LoVo (cell line): ENCODE measurements around the gene LIME1.
A peak's percentile ranks its signal among the peaks of the same experiment; 100 is the strongest.

Experiments used
- DNase-seq: peaks from one replicate; pipeline ENCODE4 v3.0.0-alpha.2; 2016; ENCODE audit warnings: low spot score

The LIME1 gene

GRCh38 chr20:63739130-63740069 lies 2.9 kb downstream of the LIME1 start, which contains the start of gene SLC2A4RG:
SLC2A4RG (plus strand) TSS chr20:63739776; CDS start chr20:63739913, 137 bp downstream.
- peak; percentile 78 for DNase-seq

GRCh38 chr20:63740070-63740626 lies 3.7 kb downstream of the LIME1 start:
- peak; percentile 7 for DNase-seq

DNA sequence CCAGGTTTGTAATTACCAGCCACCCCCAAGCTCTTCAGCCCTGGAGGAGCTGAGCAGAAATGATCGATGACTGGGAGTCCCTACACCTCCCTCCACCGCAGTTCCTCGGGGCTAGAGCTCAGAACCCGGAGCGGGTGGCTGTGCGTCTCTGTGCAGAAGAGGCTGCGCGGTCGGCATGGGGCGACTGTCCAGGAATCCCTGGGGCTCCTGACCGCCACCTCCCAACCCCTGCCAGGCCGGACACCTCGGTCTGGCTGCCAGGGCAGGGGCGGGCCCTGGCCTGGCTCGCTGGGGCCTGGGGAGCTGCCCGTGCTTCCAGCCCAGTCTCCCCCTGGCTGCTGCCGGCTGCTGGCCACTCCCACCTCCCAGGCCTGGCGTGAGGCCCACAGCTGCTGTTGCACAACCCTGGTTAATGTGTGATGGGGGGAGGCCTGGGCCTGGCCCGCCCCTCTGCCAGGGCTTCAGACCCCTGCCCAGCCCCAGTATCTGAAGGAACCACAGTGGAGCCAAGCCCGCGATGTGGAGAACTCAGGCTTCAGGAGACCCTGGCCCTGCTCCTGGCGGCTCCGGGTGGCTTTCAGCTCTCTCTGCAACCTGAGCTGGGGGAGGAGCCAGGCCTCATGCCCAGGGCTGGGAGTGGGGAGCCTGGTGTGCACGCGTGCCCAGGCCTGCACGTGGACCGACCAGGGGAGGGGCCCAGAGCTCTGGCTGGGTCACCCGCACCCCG lies 4.3 kb downstream of the LIME1 start:
- peak; percentile 76 for DNase-seq

DNA sequence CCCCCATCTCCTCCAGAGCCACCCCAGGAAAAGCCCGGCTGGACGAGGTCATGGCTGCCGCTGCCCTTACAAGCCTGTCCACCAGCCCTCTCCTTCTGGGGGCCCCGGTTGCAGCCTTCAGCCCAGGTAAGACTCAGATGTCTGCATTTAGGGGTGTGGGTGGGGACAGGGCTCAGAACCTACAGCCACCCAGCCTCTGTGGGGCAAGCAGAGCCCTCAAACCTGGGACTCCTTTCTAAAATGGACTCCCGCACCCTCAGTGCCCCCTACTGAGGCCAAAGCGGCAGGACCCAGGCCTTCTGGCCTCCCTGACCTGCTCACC lies 4.9 kb downstream of the LIME1 start:
- DNase-seq: no peak

GRCh38 chr20:63741676-63742380 lies 5.4 kb downstream of the LIME1 start:
- no peak for DNase-seq

- no peak for DNase-seq
Observed at GRCh38 chr20:63742381-63743024, 6.0 kb downstream of the LIME1 start.

DNA sequence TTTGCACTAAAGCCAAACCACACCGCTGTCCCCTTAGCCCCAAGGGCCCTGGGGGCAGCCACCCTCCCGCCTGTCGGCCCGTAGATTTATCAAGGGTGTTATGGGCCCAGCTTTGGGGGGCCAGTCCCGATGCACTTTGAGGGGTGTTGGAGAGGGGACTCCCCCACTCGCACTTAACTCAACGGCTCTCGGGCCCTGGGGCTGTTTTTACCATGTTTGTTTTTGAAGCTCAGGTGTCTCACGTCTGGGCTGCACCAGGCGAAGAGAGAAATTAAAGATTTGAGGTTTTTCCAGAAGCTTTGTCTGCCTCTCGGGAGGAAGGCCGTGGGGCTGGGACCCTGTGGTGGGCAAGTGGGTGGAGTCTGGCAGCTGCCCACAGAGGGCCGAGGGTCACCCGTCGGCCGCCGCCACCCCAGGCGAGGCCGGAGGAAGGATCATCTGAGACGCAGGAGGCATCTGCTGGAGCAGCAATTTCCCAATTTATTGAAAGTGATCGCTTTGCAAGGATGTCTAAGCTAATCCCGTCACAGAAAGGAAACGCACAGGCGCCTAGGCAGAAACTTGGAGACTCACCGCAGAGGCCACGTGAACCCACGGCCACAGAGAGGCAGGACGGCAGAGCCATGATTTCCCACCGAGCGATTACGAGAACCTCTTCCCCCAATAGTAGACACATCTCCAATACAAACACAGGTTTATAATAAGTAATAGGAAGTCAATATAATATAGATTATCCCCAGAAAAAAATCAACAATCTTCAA lies 6.9 kb downstream of the LIME1 start:
- DNase-seq: no peak

DNA sequence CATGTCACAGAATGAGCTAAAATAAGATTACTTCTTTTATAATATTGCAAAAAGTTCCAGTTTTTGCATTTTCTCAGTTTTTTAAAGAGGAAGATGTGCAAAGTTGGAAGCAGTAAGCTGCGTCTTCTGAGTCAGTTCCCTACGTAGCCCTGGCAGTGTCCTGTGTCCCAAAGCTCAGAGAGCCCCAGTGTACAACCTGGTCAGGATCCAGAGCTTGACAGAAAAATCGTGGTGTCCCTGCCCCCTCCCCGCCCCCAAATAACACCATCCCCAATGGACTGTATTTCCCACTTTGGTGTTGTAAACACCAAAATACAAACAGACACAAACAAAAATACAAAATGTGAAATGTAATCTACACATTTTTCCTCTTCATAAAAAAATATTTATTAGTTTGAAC lies 7.7 kb downstream of the LIME1 start:
- no peak for DNase-seq

DNA sequence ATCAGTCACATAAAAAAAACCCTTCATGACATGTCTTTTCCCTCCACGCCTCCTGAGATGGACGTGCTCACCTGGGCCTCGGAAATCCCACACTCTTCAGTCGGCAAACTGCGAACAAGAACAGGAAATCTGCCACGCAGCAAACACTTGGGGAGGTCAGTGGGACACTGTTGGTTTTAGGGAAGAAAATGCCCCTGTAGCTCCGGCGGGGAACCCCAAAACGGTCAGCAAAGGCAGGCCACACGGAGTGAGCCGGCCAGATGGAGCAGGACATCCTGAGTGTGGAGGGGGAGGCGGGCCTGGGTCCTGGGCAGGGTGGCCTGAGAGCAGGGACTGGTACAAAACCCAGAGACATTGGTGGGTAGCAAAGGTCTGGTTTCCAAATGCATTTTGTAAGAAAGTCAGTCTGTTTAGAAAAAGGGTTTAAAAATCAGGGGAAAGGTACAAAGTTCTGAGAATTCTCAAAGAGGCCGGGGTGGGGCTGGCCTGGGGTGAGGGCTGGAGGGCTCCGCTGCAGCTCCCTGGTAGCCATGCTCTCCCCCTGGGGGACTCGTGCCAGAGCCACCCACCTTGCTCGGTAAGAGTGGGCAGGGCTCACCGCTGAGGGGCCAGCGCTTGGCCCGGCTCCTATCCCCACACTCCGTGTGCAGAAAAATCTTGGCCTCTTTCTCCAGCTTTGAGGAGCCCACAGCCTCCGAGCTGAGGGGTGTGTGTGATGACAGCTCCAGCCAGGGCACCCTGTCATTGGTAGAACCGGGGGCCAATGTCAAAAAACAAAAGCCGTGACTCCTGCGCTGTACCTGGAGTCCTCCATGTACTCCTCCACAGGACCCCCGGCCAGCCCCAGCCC lies 8.3 kb downstream of the LIME1 start:
- no peak for DNase-seq

- no peak for DNase-seq
Observed at GRCh38 chr20:63745424-63745805, 9.0 kb downstream of the LIME1 start.

GRCh38 chr20:63745961-63746731 lies 9.7 kb downstream of the LIME1 start:
- DNase-seq: no peak

DNA sequence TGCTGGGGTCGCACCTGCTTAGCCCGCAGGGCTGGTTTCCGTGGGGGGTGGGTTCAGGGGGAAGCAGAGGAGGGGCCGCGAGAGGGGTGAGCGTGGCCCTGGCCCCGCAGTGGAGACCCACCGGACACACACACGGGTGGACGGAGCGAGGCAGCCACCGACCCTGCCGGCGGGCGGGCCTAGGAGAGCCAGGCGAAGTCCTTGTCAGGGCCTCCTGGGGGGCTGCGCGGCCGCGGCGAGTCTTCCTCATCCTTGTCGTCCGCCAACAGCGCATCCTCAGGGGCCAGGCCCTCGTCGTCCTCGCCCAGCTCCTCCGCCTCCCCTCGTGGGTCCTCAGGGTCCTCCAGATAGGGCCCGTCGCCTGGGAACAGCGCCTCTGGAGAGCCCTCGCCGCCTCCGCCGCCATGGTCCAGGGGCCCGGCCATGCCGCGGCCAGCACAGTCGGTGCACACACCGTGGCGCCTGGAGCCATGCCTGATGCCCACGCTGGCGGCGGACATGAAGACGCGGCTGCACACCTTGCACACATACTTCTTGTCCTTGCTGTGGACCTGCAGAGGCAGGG lies 10.4 kb downstream of the LIME1 start:
- DNase-seq: no peak

DNA sequence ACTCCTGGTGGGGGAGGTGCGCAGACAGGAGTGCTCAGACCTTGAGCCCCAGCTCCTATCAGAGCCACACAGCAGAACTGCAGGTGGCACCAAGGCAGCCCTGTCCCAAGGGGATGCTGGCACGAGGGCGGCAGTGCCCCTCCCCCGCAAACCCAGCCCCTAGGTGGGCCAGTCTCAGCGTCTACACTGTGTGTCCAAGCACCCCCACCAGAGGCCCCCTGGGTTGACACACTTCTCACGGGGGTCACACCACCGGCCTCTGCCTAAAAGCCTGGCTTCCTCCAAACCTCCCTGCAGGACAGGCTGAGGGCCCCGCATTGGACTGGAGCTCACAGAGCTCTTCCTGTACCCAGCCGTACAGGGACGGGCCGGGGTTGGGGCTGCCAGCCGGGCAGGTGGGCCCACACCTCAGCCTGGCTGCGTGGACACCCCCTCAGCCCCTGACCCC lies 11.2 kb downstream of the LIME1 start:
- no peak for DNase-seq

DNA sequence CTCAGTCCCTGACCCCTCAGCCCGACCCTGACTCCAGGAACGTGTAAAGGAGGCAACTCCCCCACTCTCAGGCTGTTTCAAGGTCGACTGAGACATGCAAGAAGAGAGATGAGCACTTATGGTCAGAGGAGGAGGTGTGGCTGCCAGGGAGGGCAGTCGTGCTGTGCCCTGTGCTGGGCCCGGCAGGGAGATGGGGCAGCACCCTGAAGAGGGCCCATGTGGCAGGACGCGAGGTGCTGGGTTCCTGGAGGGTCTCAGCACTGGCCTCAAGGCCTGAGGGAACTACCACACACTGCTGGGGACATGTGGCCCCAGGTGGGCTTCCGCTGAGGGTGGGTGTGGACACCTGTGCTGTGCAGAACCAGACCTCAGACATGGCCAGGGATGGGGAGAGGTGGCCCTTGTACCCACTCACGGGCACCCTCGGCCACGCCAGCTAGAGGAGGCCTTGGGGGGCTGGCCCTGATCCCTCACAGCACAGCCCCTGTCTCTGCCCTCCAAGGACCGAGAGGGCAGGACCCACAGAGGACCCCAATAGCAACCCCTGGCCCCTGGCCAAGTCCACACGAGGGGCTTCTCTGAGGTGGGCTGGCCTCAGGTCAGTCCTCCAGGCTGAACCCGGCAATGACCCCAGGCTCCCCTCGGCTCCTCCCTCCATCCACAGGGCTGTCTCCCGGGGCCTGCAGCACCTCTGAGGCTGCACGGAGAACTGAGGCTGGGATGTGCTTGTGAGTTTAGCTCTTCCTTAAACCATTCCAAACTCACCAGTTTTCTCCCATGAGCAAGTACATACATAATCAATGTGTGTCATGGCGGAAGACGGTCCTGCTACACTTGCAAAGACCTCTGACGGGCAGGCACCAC lies 11.8 kb downstream of the LIME1 start:
- no peak for DNase-seq

DNA sequence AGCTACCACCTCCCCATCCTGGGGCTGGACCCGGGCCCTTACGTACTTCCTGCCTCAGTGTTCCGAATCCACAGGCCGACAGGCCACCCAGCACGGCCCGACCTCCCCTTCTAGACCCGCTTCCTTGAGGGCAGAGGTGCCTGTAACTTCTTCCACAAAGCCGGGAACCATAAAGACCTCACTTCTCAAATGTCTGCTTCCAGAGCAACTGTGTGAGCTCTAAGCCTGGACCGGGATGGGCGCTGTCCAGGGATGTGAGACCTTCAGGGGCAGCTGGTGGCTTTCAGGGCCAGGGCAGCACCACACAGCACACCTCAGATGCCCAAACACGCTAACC lies 12.4 kb downstream of the LIME1 start:
- DNase-seq: no peak

DNA sequence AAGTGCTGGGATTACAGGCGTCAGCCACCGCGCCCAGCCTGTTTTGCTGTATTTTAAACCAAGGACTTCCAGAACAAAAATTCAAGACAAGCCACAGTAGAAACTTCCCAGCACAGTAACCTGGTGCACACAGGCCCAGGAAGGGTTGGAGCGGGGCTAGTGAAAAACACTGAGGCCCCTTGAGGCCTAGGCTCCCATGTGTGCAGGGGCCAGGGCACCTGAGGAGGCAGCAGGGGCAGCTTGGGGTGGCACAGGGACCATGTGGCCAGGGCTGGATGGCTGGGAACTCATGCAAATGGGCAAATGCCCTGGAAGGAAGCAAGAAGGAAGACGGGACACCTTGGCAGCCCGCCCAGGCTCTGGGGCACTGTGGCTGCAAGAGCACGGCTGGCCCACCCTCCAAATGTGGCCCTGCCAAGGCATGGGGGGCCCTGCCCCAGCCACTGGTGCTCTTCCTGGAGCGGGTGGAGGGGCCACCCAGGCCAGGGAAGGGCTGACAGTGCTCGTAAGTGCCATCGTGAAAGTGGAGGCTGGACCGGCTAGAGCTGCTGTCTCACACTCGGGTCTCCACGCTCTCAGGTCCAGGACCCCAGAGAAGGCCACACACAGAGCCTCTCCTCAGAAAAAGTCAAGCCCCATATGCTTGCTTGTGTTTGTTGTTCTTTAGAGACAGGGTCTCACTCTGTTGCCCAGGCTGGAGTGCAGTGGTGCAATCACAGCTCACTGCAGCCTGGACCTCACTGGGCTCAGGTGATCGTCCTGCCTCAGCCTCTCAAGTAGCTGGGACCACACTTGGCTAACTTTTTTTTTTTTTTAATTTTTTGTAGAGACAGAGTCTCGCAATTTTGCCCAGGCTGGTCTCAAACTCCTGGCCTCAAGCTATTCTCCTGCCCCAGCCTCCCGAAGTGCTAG lies 13.4 kb downstream of the LIME1 start:
- DNase-seq: no peak
